Measurements from ENCODE around the gene SLC7A5. TPM values are rescaled to one million over a fixed set of nuclear protein-coding genes. Genes with fewer than 3 reads are reported as not detected.

Gene SLC7A5
- total and polyA plus RNA-seq, 2 donors (not counting 3 experiments of a cell fraction or from before 2014, with no cell fraction given) = 14.1 to 29.2 TPM

GRCh38 chr16:87829988-87830672 is 39.2 kb downstream of the SLC7A5 start:
- peaks cover 3 to 10% of the 10 kb centered on the region in 2 experiments for H3K36me3 ChIP-seq (ENCODE audit: control insufficient read depth in 2 of 2, extremely low read depth in 1 of 2, insufficient read depth in 2 of 2, low read length in 2 of 2)
- no peaks in the 10 kb centered on the region for H3K4me1 ChIP-seq (ENCODE audit: control insufficient read depth, extremely low read depth, insufficient read depth, low read length)
- no peaks in the 10 kb centered on the region for H3K9me1 ChIP-seq (replicated peaks; ENCODE audit: control insufficient read depth, extremely low read depth, insufficient read depth, low read length)
- H2AFZ ChIP-seq (ENCODE audit: low read depth, low read length) = no peak overlapping the region
- no peaks in the 10 kb centered on the region for H3K9me3 ChIP-seq (replicated peaks; ENCODE audit: control insufficient read depth, insufficient read depth, low read length)
- BruUV-seq (replicated peaks) = no TSS peak
- POLR2A ChIA-PET = no interaction called here
- H3K27me3 ChIP-seq (ENCODE audit: control insufficient read depth in 2 of 2, insufficient read depth in 2 of 2, low read length in 2 of 2) = peaks cover 0 to under 1% of the 10 kb centered on the region in 2 experiments
- TF ChIP-seq GATA2 (IDR thresholded peaks at IDR 0.05; ENCODE audit: insufficient read depth, insufficient read length, low read depth, low read length) = no peak
- TF ChIP-seq FOS (IDR thresholded peaks at IDR 0.05; ENCODE audit: borderline replicate concordance, insufficient read depth, low read length) = no peak
- TF ChIP-seq POLR2AphosphoS5 (IDR thresholded peaks at IDR 0.05; ENCODE audit: insufficient read depth, low read depth, low read length) = no peak
- TF ChIP-seq CTCF (IDR thresholded peaks at IDR 0.05; ENCODE audit: extremely low read depth in 1 of 2, insufficient read depth in 1 of 2, low read depth in 1 of 2, low read length in 2 of 2) = no peak
- TF ChIP-seq MYC (IDR thresholded peaks at IDR 0.05; ENCODE audit: low read depth, low read length) = no peak
- TF ChIP-seq EZH2 (IDR thresholded peaks at IDR 0.05; ENCODE audit: borderline replicate concordance, low read depth, low read length, severe bottlenecking) = no peak
- TF ChIP-seq POLR2A (IDR thresholded peaks at IDR 0.05; ENCODE audit: low read depth, low read length) = no peak
- TF ChIP-seq JUN (IDR thresholded peaks at IDR 0.05; ENCODE audit: borderline replicate concordance, insufficient read depth, insufficient read length, low read depth) = no peak
- no peak for TF ChIP-seq MAX (IDR thresholded peaks at IDR 0.05; ENCODE audit: insufficient read depth, insufficient read length)
- H3K27ac ChIP-seq (ENCODE audit: insufficient read depth, low read depth, low read length) = no peak overlapping the region
- no peak for FAIRE-seq
- no peaks in the 10 kb centered on the region for H4K20me1 ChIP-seq (replicated peaks; ENCODE audit: control insufficient read depth, extremely low read depth, insufficient read depth, low read length)
- no peak for DNase-seq (ENCODE audit: low read depth, low spot score)
- dilution Hi-C loops (cut with MboI; ENCODE audit: extremely low pct_ligation_motif_present, low sequenced_read_pairs) (no loop called here), intact Hi-C loops (cut with micrococcal nuclease) (no loop called here)
- no peaks in the 10 kb centered on the region for H3K79me2 ChIP-seq (ENCODE audit: control insufficient read depth, insufficient read depth, low read length)
- no peak overlapping the region for H3K4me3 ChIP-seq (replicated peaks in 1 of 3; ENCODE audit: insufficient read depth in 1 of 3, low read depth in 1 of 3, low read length in 3 of 3)
- no peak overlapping the region for H3K4me2 ChIP-seq (ENCODE audit: insufficient read depth, low read length)
- H3K9ac ChIP-seq (replicated peaks; ENCODE audit: extremely low read depth, insufficient read depth, low read length) = no peak overlapping the region
- CTCF ChIA-PET = interaction anchor here (2.0 kb wide), 1 partner anchor 51 kb away, joined by 10 read pairs; no protein-coding TSS in a partner anchor
